K562 (cell line): ENCODE results near the gene RALB. TPM values are rescaled to one million over a fixed set of nuclear protein-coding genes. Genes with fewer than 3 reads are reported as not detected.

Source experiments
- ATAC-seq: fragments of 200-7000 bp; cut with Tn5 transposase; 3 replicates; pipeline ENCODE4 v1.9.1; 2020; ENCODE audit warnings: moderate library complexity
- BruUV-seq: library from RNA; stranded (reverse); fragments of 400-500 nt; replicated peaks from 2 replicates; lab custom pipeline; 2021; lab: Mats Ljungman, UMichigan
- CTCF ChIA-PET: fragments of 300-600 bp; formaldehyde crosslinking; extraction: SDS; loops from one replicate; lab custom pipeline; 2021; ENCODE audit warnings: low intra/inter-chr PET ratio; lab: Yijun Ruan, JAX
- POLR2A ChIA-PET: fragments of 300-600, 350-650 bp; sonication (Branson Sonifier 250); formaldehyde crosslinking; extraction: SDS; loops from one replicate; lab custom pipeline; 2021; ENCODE audit warnings: antibody characterized with exemption, inconsistent platforms; lab: Yijun Ruan, JAX
- DNase-seq, 4 experiments: peaks; one replicate each; pipeline versions ENCODE4 v3.0.0 to v3.0.0-alpha.2; 2011 to 2018; ENCODE audit warnings: low spot score in 3 of 4, mixed read lengths in 3 of 4; ENCODE audit errors: extremely low read depth in 1 of 4
- FAIRE-seq: peaks from 2 replicates; lab custom pipeline; 2011; peaks lifted over from hg19 to GRCh38; lab: Jason Lieb, UNC
- H2AFZ ChIP-seq: 2 replicates; pipeline ENCODE4 v1.6.0; 2011; ENCODE audit warnings: low read depth, low read length, control low read depth, inconsistent platforms
- H3K27ac ChIP-seq: fragments of 200-600 bp; 3 replicates; pipeline ENCODE4 v1.8.0; 2011; ENCODE audit warnings: low read depth, mild to moderate bottlenecking, control low read depth, inconsistent platforms, low read length, moderate library complexity, mixed read lengths; ENCODE audit errors: extremely low read depth
- H3K27me3 ChIP-seq, 2 experiments: fragments of 300-600 bp in 1 of 2; 2 replicates in 1 of 2; 3 replicates in 1 of 2; pipeline versions ENCODE4 v1.6.0 to v1.8.0; 2011; ENCODE audit warnings: inconsistent platforms in 2 of 2, low read length in 2 of 2, mild to moderate bottlenecking in 1 of 2, mixed read lengths in 1 of 2, moderate library complexity in 1 of 2; ENCODE audit not compliant: control insufficient read depth in 2 of 2, insufficient read depth in 2 of 2
- H3K36me3 ChIP-seq: fragments of 300-600 bp; 3 replicates; pipeline ENCODE4 v1.8.0; 2011; ENCODE audit warnings: mild to moderate bottlenecking, low read length, inconsistent platforms; ENCODE audit not compliant: control insufficient read depth, insufficient read depth
- H3K4me1 ChIP-seq, 2 experiments: fragments of 200-600 bp in 1 of 2; replicated peaks in 1 of 2; 2 replicates in 1 of 2; 3 replicates in 1 of 2; pipeline versions ENCODE4 v1.5.1 to v1.8.0; 2011; ENCODE audit warnings: inconsistent platforms in 2 of 2, low read length in 2 of 2, mild to moderate bottlenecking in 1 of 2, mixed read lengths in 1 of 2, moderate library complexity in 1 of 2; ENCODE audit not compliant: control insufficient read depth in 2 of 2, insufficient read depth in 2 of 2
- H3K4me2 ChIP-seq: 2 replicates; pipeline ENCODE4 v1.6.1; 2011; ENCODE audit warnings: low read length, control low read depth, inconsistent platforms, mixed read lengths; ENCODE audit not compliant: insufficient read depth
- H3K4me3 ChIP-seq: fragments of 200-600 bp; sonication (generic), shearing (Covaris generic); 2 replicates; pipeline ENCODE4 v1.5.1; 2016; ENCODE audit warnings: control low read depth, inconsistent platforms
- H3K79me2 ChIP-seq: fragments of 200-600 bp; 3 replicates; pipeline ENCODE4 v1.8.0; 2011; ENCODE audit warnings: low read length, inconsistent platforms; ENCODE audit not compliant: control insufficient read depth, insufficient read depth
- H3K9ac ChIP-seq, 2 experiments: 2 replicates each; pipeline versions ENCODE4 v1.6.0 to v1.6.1; 2011; ENCODE audit warnings: low read depth in 2 of 2, low read length in 2 of 2, control low read depth in 1 of 2, inconsistent platforms in 1 of 2, mild to moderate bottlenecking in 1 of 2, mixed read lengths in 1 of 2; ENCODE audit not compliant: insufficient read depth in 1 of 2
- H3K9me1 ChIP-seq: one replicate; pipeline ENCODE4 v1.6.0; 2011; ENCODE audit warnings: inconsistent platforms, mild to moderate bottlenecking, low read length, moderate library complexity; ENCODE audit not compliant: control insufficient read depth, insufficient read depth
- H3K9me3 ChIP-seq: replicated peaks from 2 replicates; pipeline ENCODE4 v1.5.1; 2011; ENCODE audit warnings: low read depth, low read length, inconsistent platforms; ENCODE audit not compliant: control insufficient read depth, insufficient read depth
- H4K20me1 ChIP-seq: replicated peaks from 2 replicates; pipeline ENCODE4 v1.6.1; 2011; ENCODE audit warnings: low read length, inconsistent platforms, mixed read lengths; ENCODE audit not compliant: control insufficient read depth, insufficient read depth
- ARID1B ChIP-seq: fragments of 450-650 bp; IDR thresholded peaks from 2 replicates; pipeline ENCODE4 v1.6.1; 2016; ENCODE audit warnings: antibody characterized with exemption, mild to moderate bottlenecking, inconsistent platforms
- ETV6 ChIP-seq, 3 experiments: fragments of 150-350 bp in 1 of 3; sonication (generic) in 1 of 3; formaldehyde crosslinking in 1 of 3; IDR thresholded peaks; 2 replicates each; pipeline versions ENCODE4 v1.6.1 to v1.8.0; 2014 to 2022; ENCODE audit warnings: borderline replicate concordance in 2 of 3, low read depth in 2 of 3, antibody characterized with exemption in 1 of 3, low read length in 1 of 3, mild to moderate bottlenecking in 1 of 3, missing genetic modification reagents in 1 of 3
- RAD51 ChIP-seq: fragments of 450-650 bp; IDR thresholded peaks from 2 replicates; pipeline ENCODE4 v1.7.1; 2016; ENCODE audit warnings: low read depth, mild to moderate bottlenecking, borderline replicate concordance
- TAF9B ChIP-seq: fragments of 450-650 bp; IDR thresholded peaks from 2 replicates; pipeline ENCODE4 v1.6.1; 2018; ENCODE audit warnings: mild to moderate bottlenecking; ENCODE audit not compliant: partially characterized antibody
- ZNF146 ChIP-seq: IDR thresholded peaks from one replicate; pipeline ENCODE4 v1.6.1; 2018; ENCODE audit warnings: missing compliant biosample characterization; ENCODE audit not compliant: unreplicated experiment
- ZNF384 ChIP-seq: IDR thresholded peaks from 2 replicates; pipeline ENCODE4 v1.6.1; 2012; ENCODE audit warnings: low read depth, low read length, improper control_type of control experiment
- ZNF583 ChIP-seq: fragments of 250-450 bp; sonication (Bioruptor Pico); IDR thresholded peaks from 2 replicates; pipeline ENCODE4 v1.4.0; 2020
- WGBS: fragments of 100-300 bp; shearing (Covaris generic); methylation state at CpG from one replicate; pipeline ENCODE4 v1.1.6; 2016; ENCODE audit warnings: low coverage, mixed read lengths; ENCODE audit not compliant: insufficient coverage; ENCODE audit errors: missing lambda C conversion rate; 5-methylcytosine and 5-hydroxymethylcytosine counted together
- in situ Hi-C: fragments of 300-500 bp; cut with MboI; formaldehyde crosslinking; loops from 4 replicates; pipeline ENCODE4 v1.15.0; 2018; ENCODE audit warnings: inconsistent platforms, mixed read lengths
- intact Hi-C: fragments of 100-400 bp; cut with micrococcal nuclease; formaldehyde crosslinking; loops from 2 replicates; pipeline ENCODE4 v1.14.2; 2022
- polyA plus RNA-seq, 8 experiments: library from polyadenylated mRNA; depleted of rRNA in 4 of 8; stranded (reverse) in 5 of 8; unstranded in 3 of 8; fragments of >200 nt; fragmentation: Nextera tagmentation in 2 of 8; fragmentation: Illumina TruSeq in 1 of 8; extraction: Ambion mirVana in 2 of 8; extraction: Trizol in 1 of 8; gene quantifications; 2 replicates each; pipeline versions ENCODE4 v1.2.1 to v1.2.3, GENCODE V29; 2011 to 2014; ENCODE audit warnings: inconsistent platforms in 1 of 8, missing spikeins in 1 of 8
- total RNA-seq, 7 experiments: library from RNA; depleted of rRNA in 6 of 7; stranded (reverse); fragments of >200 nt in 6 of 7; fragmentation: Illumina TruSeq in 2 of 7; extraction: Trizol in 2 of 7; gene quantifications; 2 replicates each; pipeline versions ENCODE4 v1.2.1 to v1.2.3, GENCODE V29; 2011 to 2021; ENCODE audit warnings: low replicate concordance in 1 of 7
- TF ChIP-seq, protein P1 (sequence below): sonication (generic); formaldehyde crosslinking; IDR thresholded peaks from 2 replicates; pipeline ENCODE4 v1.8.1; 2022; ENCODE audit warnings: missing genetic modification reagents
- TF ChIP-seq, protein P2 (sequence below): IDR thresholded peaks from 2 replicates; pipeline ENCODE4 v1.6.1; 2011; ENCODE audit warnings: borderline replicate concordance, low read depth, mild to moderate bottlenecking, moderate library complexity, low read length; ENCODE audit not compliant: insufficient read depth, poor library complexity, severe bottlenecking

The RALB gene
- total and polyA plus RNA-seq, 9 of the 15 experiments (the other 6 are each of a cell fraction or from before 2014, with no cell fraction given), result 14.8 to 65.6 (median 38.4) TPM

DNA sequence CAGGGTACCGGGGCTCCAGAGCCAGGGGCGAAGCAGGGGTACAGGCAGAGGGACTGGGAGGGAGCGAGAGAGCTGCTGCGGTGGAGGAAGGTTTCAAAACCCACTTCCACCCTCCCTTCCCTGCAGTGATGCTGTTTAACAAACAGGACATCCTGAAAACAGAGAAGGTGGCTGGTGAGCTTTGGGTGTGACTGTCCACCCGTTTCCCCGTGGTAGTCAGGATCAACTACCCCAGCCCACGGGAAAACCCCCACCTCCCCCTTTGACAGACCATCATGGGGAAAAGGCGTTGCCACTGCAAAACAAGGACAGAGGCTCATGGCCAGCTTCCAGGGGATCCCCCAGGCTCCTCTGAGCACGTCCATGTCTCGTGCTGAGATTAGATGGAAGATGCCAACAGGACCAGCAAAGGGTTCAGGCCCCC lies 42.4 kb upstream of the RALB start:
- Histone ChIP-seq H3K4me2 (no peak overlapping the region), H3K4me1 (peaks cover 0 to 3% of the 10 kb centered on the region in 2 experiments; a peak in 1 of 5 replicates), H2AFZ (no peak overlapping the region), H3K27me3 (peaks cover 0 to 6% of the 10 kb centered on the region in 2 experiments; a peak in 2 of 5 replicates), H3K9me1 (no peaks in the 10 kb centered on the region), H4K20me1 (0 out of 2 replicates have a peak, but pooled peaks cover 5% of the 10 kb centered on the region), H3K79me2 (no peaks in the 10 kb centered on the region), H3K27ac (no peak overlapping the region), H3K9ac (no peak overlapping the region), H3K36me3 (no peaks in the 10 kb centered on the region), H3K9me3 (no peaks in the 10 kb centered on the region), H3K4me3 (no peak overlapping the region)
- DNase-seq (no peak), ATAC-seq (no peak), FAIRE-seq (no peak)
- in situ Hi-C loops (loop anchor here (5.0 kb wide), 1 partner anchor 82 kb away; no protein-coding TSS in a partner anchor), intact Hi-C loops (no loop called here)
- ChIA-PET CTCF (no interaction called here), POLR2A (interaction anchor here (0.6 to 1.9 kb wide), 3 partner anchors 9 to 90 kb away, joined by 3 to 6 read pairs (median 4); no protein-coding TSS in a partner anchor)
- no TSS peak for BruUV-seq
- 10% methylated on average over 10 of the region's 10 CpGs for WGBS
- TF ChIP-seq, protein P1, sequence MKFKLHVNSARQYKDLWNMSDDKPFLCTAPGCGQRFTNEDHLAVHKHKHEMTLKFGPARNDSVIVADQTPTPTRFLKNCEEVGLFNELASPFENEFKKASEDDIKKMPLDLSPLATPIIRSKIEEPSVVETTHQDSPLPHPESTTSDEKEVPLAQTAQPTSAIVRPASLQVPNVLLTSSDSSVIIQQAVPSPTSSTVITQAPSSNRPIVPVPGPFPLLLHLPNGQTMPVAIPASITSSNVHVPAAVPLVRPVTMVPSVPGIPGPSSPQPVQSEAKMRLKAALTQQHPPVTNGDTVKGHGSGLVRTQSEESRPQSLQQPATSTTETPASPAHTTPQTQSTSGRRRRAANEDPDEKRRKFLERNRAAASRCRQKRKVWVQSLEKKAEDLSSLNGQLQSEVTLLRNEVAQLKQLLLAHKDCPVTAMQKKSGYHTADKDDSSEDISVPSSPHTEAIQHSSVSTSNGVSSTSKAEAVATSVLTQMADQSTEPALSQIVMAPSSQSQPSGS (CRISPR knock-in tag), result no peak
- TF ChIP-seq, protein P2, sequence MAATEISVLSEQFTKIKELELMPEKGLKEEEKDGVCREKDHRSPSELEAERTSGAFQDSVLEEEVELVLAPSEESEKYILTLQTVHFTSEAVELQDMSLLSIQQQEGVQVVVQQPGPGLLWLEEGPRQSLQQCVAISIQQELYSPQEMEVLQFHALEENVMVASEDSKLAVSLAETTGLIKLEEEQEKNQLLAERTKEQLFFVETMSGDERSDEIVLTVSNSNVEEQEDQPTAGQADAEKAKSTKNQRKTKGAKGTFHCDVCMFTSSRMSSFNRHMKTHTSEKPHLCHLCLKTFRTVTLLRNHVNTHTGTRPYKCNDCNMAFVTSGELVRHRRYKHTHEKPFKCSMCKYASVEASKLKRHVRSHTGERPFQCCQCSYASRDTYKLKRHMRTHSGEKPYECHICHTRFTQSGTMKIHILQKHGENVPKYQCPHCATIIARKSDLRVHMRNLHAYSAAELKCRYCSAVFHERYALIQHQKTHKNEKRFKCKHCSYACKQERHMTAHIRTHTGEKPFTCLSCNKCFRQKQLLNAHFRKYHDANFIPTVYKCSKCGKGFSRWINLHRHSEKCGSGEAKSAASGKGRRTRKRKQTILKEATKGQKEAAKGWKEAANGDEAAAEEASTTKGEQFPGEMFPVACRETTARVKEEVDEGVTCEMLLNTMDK, result no peak
- no peak for TF ChIP-seq ETV6 (IDR thresholded peaks at IDR 0.05; ENCODE audit: borderline replicate concordance in 1 of 2, low read depth in 2 of 2, low read length in 1 of 2)
- no peak for TF ChIP-seq ETV6 (CRISPR knock-in tag; IDR thresholded peaks at IDR 0.05; ENCODE audit: borderline replicate concordance)
- no peak for TF ChIP-seq ZNF384
- TF ChIP-seq ZNF583 (CRISPR knock-in tag), result no peak
- no peak for TF ChIP-seq ARID1B
- TF ChIP-seq RAD51, result no peak
- TF ChIP-seq TAF9B, result no peak
- no peak for TF ChIP-seq ZNF146
